Measurements from ENCODE around the gene DUSP23.

Gene DUSP23

DNA sequence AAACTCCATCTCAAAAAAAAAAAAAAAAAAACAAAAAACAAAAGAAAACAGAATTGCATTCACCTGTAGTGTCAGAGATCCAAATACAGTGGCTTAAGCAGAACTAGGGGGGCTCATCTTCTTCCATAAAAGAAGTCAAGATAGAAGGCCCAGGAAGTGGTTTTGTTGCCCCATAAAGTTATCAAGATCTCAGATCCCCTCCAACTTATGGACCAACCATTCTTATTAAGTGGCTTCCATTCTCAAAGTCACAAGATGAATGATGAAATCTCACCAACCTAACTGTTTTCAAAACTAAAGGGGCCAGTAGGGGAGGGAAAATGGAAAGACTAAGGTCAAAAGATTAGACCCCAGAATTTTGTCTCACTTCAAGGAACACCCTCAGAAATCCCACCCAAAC, 30.1 kb upstream of the DUSP23 start:
- H3K4me3 ChIP-seq (ENCODE audit: low read length): no peak overlapping the region
- TF ChIP-seq, protein P1, sequence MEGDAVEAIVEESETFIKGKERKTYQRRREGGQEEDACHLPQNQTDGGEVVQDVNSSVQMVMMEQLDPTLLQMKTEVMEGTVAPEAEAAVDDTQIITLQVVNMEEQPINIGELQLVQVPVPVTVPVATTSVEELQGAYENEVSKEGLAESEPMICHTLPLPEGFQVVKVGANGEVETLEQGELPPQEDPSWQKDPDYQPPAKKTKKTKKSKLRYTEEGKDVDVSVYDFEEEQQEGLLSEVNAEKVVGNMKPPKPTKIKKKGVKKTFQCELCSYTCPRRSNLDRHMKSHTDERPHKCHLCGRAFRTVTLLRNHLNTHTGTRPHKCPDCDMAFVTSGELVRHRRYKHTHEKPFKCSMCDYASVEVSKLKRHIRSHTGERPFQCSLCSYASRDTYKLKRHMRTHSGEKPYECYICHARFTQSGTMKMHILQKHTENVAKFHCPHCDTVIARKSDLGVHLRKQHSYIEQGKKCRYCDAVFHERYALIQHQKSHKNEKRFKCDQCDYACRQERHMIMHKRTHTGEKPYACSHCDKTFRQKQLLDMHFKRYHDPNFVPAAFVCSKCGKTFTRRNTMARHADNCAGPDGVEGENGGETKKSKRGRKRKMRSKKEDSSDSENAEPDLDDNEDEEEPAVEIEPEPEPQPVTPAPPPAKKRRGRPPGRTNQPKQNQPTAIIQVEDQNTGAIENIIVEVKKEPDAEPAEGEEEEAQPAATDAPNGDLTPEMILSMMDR (conservative IDR thresholded peaks at IDR 0.05; ENCODE audit: low read depth, low read length): no peak
- no peak for DNase-seq (ENCODE audit: low read depth)

DNA sequence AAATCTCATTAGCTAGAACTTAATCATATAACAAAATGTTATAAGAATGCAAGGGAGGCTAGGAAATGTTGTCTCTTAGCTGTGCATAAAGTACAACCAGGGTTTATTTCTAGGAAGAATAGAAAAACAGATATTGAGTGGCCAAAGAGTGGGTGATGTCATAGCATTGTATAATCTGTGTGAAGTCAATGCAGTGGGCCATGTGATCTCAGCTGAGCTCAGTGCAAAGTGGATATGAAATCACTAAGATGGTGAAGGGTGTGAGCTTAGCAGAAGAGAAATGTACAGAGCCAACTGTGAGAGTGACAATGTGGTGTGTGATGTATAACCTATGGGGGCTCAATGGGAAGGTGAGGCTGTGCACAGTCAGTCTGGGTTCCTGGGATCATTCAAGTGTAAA, 29.7 kb upstream of the DUSP23 start:
- TF ChIP-seq, protein P1 (conservative IDR thresholded peaks at IDR 0.05; ENCODE audit: low read depth, low read length): no peak
- no peak overlapping the region for H3K4me3 ChIP-seq (ENCODE audit: low read length)
- no peak for DNase-seq (ENCODE audit: low read depth)

DNA sequence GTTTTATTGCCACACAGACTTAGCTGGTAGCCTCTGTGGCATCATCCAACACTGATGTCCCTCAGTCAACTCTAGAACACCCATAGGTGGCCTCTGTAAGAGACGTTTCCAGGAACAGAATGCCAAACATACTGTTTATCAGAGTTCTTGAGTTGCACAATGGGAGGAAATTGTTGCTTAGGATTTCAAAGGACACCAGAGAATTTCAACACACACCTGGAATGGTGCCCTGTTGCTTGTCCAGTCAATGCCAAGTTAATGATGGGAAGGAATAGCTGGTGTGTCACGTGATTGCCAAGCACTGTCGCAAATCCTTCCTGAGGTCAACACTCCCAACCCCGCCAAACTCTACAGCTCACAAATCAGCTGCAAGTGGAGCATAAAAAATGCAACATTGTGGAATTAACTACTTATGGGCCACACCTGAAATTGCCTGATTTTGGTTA, 28.6 kb upstream of the DUSP23 start:
- no peak overlapping the region for H3K4me3 ChIP-seq (ENCODE audit: low read length)
- peak; percentile 44 for DNase-seq (ENCODE audit: low read depth)
- TF ChIP-seq, protein P1 (conservative IDR thresholded peaks at IDR 0.05; ENCODE audit: low read depth, low read length): no peak

DNA sequence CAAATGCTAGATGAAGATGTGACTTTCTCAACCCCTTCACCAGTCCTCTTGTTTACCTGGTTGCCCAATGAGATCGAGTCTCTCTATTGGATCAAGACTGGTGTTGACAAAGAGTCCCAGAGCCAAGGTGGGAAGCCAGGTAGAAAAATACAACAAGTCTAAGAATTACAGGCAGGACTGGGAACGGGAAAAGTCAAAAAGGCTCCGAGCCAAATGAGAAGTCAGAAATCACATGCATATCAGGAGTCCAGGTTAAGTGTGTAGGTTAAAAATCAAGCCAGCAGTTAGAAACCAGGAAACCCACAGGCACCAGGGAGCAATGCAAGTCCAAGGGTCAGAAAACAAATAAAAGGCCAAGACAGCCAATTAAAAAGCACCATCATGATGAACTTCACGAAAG, 27.4 kb upstream of the DUSP23 start:
- TF ChIP-seq, protein P1 (conservative IDR thresholded peaks at IDR 0.05; ENCODE audit: low read depth, low read length): no peak
- H3K4me3 ChIP-seq (ENCODE audit: low read length): no peak overlapping the region
- DNase-seq (ENCODE audit: low read depth): no peak

DNA sequence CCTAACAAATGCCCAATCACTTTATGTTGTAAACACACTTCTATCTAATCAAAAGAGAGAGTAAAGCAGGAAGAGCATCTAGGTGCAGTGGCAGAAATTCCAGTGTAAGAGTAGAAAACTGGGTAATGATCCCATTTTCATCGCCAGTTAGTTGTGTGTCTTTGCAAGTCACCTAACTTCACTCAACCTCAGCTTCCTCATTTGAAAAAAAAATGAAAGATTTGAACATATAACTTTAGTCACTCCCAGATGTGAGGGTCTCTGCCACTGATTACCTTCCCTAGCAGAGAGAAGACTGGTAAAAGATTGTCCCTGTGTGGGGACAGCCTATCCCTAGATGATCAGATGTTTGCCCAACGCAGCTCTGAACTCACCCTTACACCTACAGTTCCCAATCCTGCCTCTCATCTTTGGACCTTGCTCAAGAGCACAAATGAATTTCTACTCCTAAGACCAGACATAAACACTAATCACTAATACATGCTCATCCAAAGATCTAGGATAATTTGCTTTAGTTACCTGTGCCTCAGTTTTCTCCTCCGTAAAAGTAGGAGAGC, 25.2 kb upstream of the DUSP23 start:
- TF ChIP-seq, protein P1 (conservative IDR thresholded peaks at IDR 0.05; ENCODE audit: low read depth, low read length): no peak
- DNase-seq (ENCODE audit: low read depth): no peak
- H3K4me3 ChIP-seq (ENCODE audit: low read length): no peak overlapping the region

DNA sequence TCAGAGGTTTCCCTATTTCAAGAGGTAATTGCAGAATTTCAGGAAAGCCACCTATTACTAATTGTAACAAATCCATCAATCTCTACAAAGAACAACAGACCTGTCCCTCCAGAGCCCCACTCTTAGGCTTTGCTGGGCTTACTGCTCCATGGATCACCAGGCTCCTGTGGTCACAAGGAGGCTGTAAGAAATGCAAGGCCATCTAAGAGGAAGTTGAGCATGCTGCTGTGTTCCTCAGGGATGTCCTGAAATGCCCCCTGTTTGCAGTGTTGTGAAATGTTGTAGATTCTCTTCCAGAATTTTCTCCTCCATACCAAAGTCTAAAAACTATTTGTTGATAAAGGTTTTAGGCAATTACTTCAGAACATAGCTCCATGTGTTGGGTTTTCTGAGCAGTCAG, 24.4 kb upstream of the DUSP23 start:
- no peak for DNase-seq (ENCODE audit: low read depth)
- TF ChIP-seq, protein P1 (conservative IDR thresholded peaks at IDR 0.05; ENCODE audit: low read depth, low read length): no peak
- H3K4me3 ChIP-seq (ENCODE audit: low read length): no peak overlapping the region

DNA sequence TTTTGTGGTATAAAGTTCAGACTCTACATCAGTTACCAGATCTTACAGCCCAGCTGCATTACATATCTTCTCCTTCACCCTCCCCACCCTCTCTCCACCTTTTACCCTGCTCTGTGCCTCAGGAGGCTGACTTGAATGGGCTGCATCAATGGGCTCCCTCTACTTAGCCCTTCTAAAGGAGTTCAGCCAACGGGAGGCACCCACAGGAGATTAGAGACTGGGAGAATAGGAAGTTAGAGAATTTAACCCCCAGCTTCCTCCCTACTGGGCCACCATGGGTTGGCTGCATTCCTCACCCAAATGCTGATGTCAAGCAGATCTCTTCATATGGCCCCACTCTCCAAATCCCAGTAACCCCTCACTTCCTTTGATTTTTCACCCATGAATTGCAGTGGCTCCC, 17.1 kb upstream of the DUSP23 start:
- TF ChIP-seq, protein P1 (conservative IDR thresholded peaks at IDR 0.05; ENCODE audit: low read depth, low read length): no peak
- no peak overlapping the region for H3K4me3 ChIP-seq (ENCODE audit: low read length)
- DNase-seq (ENCODE audit: low read depth): no peak

All from retinal pigment epithelial cell (primary cell).